Measurements from ENCODE around the gene C14orf93. TPM values are rescaled to one million over a fixed set of nuclear protein-coding genes. Genes with fewer than 3 reads are reported as not detected.

Gene C14orf93
- polyA plus RNA-seq, 3 donors: 2.5 to 17.6 (median 3.7) TPM

GRCh38 chr14:23035303-23036144 is 25.6 kb upstream of the C14orf93 start:
- H3K4me3 ChIP-seq (replicated peaks in 1 of 3; ENCODE audit: low read depth in 2 of 3, low read length in 3 of 3): peak overlapping the region; percentile 80 to 95 (median 88)
- peaks cover 17% of the 10 kb centered on the region for H3K79me2 ChIP-seq (ENCODE audit: insufficient read depth, low read length)
- no peaks in the 10 kb centered on the region for H3K27me3 ChIP-seq (ENCODE audit: control insufficient read depth in 2 of 2, insufficient read depth in 2 of 2, low read length in 2 of 2)
- H3K36me3 ChIP-seq (replicated peaks in 1 of 2; ENCODE audit: control insufficient read depth in 1 of 2, insufficient read depth in 2 of 2, low read length in 2 of 2): peaks cover 20 to 25% of the 10 kb centered on the region in 2 donors
- Mint-ChIP-seq H3K27ac (peak overlapping the region; percentile 77 to 99 (median 97)), H3K36me3 (peaks cover 19 to 29% of the 10 kb centered on the region in 2 donors), H3K4me1 (peaks cover 14% of the 10 kb centered on the region), H3K9me3 (no peaks in the 10 kb centered on the region), H3K4me3 (peak overlapping the region; percentile 87 to 92), H3K27me3 (ENCODE audit: low read depth in 3 of 3) (peaks cover 0 to 6% (median 1%) of the 10 kb centered on the region in 3 donors)
- peaks cover 15 to 16% of the 10 kb centered on the region in 2 donors for H3K4me1 ChIP-seq (ENCODE audit: control insufficient read depth in 1 of 2, insufficient read depth in 2 of 2, low read length in 2 of 2)
- no peaks in the 10 kb centered on the region for H3K9me3 ChIP-seq (replicated peaks in 1 of 2; ENCODE audit: control insufficient read depth in 1 of 2, insufficient read depth in 1 of 2, low read length in 2 of 2)
- H3K9ac ChIP-seq (ENCODE audit: insufficient read depth, low read length, poor library complexity, severe bottlenecking): peak overlapping the region; percentile 89
- peak overlapping the region; percentile 99 for H2AFZ ChIP-seq (ENCODE audit: insufficient read depth, low read depth, low read length, poor library complexity, severe bottlenecking)
- peak overlapping the region; percentile 98 for H3K4me2 ChIP-seq (replicated peaks; ENCODE audit: extremely low read depth, low read length, poor library complexity, severe bottlenecking)
- DNase-seq: no peak
- H3K27ac ChIP-seq (ENCODE audit: low read depth in 1 of 2, low read length in 2 of 2): peak overlapping the region; percentile 69 to 96
- intact Hi-C loops (cut with micrococcal nuclease): no loop called here
- WGBS (ENCODE audit: insufficient coverage): no CpG with 5 or more reads among the region's 14 CpGs
- no peaks in the 10 kb centered on the region for H4K20me1 ChIP-seq (ENCODE audit: insufficient read depth, low read length)
- TF ChIP-seq, protein P1, sequence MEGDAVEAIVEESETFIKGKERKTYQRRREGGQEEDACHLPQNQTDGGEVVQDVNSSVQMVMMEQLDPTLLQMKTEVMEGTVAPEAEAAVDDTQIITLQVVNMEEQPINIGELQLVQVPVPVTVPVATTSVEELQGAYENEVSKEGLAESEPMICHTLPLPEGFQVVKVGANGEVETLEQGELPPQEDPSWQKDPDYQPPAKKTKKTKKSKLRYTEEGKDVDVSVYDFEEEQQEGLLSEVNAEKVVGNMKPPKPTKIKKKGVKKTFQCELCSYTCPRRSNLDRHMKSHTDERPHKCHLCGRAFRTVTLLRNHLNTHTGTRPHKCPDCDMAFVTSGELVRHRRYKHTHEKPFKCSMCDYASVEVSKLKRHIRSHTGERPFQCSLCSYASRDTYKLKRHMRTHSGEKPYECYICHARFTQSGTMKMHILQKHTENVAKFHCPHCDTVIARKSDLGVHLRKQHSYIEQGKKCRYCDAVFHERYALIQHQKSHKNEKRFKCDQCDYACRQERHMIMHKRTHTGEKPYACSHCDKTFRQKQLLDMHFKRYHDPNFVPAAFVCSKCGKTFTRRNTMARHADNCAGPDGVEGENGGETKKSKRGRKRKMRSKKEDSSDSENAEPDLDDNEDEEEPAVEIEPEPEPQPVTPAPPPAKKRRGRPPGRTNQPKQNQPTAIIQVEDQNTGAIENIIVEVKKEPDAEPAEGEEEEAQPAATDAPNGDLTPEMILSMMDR (IDR thresholded peaks at IDR 0.05): no peak

GRCh38 chr14:23034498-23035302 is 24.8 kb upstream of the C14orf93 start, which contains the start of gene PSMB5:
PSMB5 (minus strand) TSS chr14:23034900; CDS start chr14:23034881, 19 bp downstream.
- peak; percentile 89 to 95 (median 91) for DNase-seq
- Histone ChIP-seq H2AFZ (ENCODE audit: insufficient read depth, low read depth, low read length, poor library complexity, severe bottlenecking) (peak within 1 kb of the TSS; percentile 99), H3K9ac (ENCODE audit: insufficient read depth, low read length, poor library complexity, severe bottlenecking) (peak within 1 kb of the TSS; percentile 89), H3K27ac (ENCODE audit: low read depth in 1 of 2, low read length in 2 of 2) (peak within 1 kb of the TSS; percentile 69 to 96), H4K20me1 (ENCODE audit: insufficient read depth, low read length) (no peaks in the 10 kb centered on the region), H3K36me3 (replicated peaks in 1 of 2; ENCODE audit: control insufficient read depth in 1 of 2, insufficient read depth in 2 of 2, low read length in 2 of 2) (peaks cover 22 to 25% of the 10 kb centered on the region in 2 donors), H3K9me3 (replicated peaks in 1 of 2; ENCODE audit: control insufficient read depth in 1 of 2, insufficient read depth in 1 of 2, low read length in 2 of 2) (no peaks in the 10 kb centered on the region), H3K4me1 (ENCODE audit: control insufficient read depth in 1 of 2, insufficient read depth in 2 of 2, low read length in 2 of 2) (peaks cover 15 to 16% of the 10 kb centered on the region in 2 donors), H3K4me3 (replicated peaks in 1 of 3; ENCODE audit: low read depth in 2 of 3, low read length in 3 of 3) (peak within 1 kb of the TSS; percentile 80 to 95 (median 88)), H3K4me2 (replicated peaks; ENCODE audit: extremely low read depth, low read length, poor library complexity, severe bottlenecking) (peak within 1 kb of the TSS; percentile 98), H3K27me3 (ENCODE audit: control insufficient read depth in 2 of 2, insufficient read depth in 2 of 2, low read length in 2 of 2) (no peaks in the 10 kb centered on the region), H3K79me2 (ENCODE audit: insufficient read depth, low read length) (peaks cover 17% of the 10 kb centered on the region)
- H3K4me3 Mint-ChIP-seq: peak within 1 kb of the TSS; percentile 87 to 92
- TF ChIP-seq, protein P1 (IDR thresholded peaks at IDR 0.05): no peak
- peaks cover 14% of the 10 kb centered on the region for H3K4me1 Mint-ChIP-seq
- peak within 1 kb of the TSS; percentile 92 to 99 (median 97) for H3K27ac Mint-ChIP-seq
- peaks cover 19 to 31% of the 10 kb centered on the region in 2 donors for H3K36me3 Mint-ChIP-seq
- intact Hi-C loops (cut with micrococcal nuclease): no loop called here
- under 1% methylated on average over 25 of the region's 36 CpGs for WGBS (ENCODE audit: insufficient coverage)
- no peaks in the 10 kb centered on the region for H3K9me3 Mint-ChIP-seq
- H3K27me3 Mint-ChIP-seq (ENCODE audit: low read depth in 3 of 3): peaks cover 0 to 6% (median 0%) of the 10 kb centered on the region in 3 donors
